GM23338 (cell line): ENCODE data around the gene SMNDC1. TPM values are rescaled to one million over a fixed set of nuclear protein-coding genes. Genes with fewer than 3 reads are reported as not detected.

Experiments used
- ATAC-seq: fragments of 200-7000 bp; cut with Tn5 transposase; 3 replicates; pipeline ENCODE4 v1.9.1; 2020
- DNase-seq: peaks from one replicate; pipeline ENCODE4 v3.0.0-alpha.2; 2015; ENCODE audit warnings: low spot score
- H2AFZ ChIP-seq: fragments of 200-600 bp; sonication (generic); 2 replicates; pipeline ENCODE4 v1.8.0; 2016; ENCODE audit warnings: antibody characterized with exemption, mild to moderate bottlenecking, moderate library complexity
- H3F3A ChIP-seq: fragments of 200-600 bp; sonication (generic); replicated peaks from 2 replicates; pipeline ENCODE4 v1.8.0; 2017; ENCODE audit warnings: antibody characterized with exemption, mixed run types, low read depth
- H3K27ac ChIP-seq: fragments of 200-600 bp; sonication (generic); 2 replicates; pipeline ENCODE4 v1.6.1; 2016; ENCODE audit warnings: low read depth
- H3K27me3 ChIP-seq: fragments of 200-600 bp; sonication (generic); 2 replicates; pipeline ENCODE4 v1.8.0; 2016; ENCODE audit warnings: mild to moderate bottlenecking, mixed run types, moderate library complexity; ENCODE audit not compliant: insufficient read depth
- H3K36me3 ChIP-seq: fragments of 200-600 bp; sonication (generic); 2 replicates; pipeline ENCODE4 v1.8.0; 2016; ENCODE audit warnings: mild to moderate bottlenecking; ENCODE audit not compliant: insufficient read depth
- H3K4me1 ChIP-seq: fragments of 200-600 bp; sonication (generic); 2 replicates; pipeline ENCODE4 v1.8.0; 2016; ENCODE audit warnings: mild to moderate bottlenecking, moderate library complexity; ENCODE audit not compliant: insufficient read depth
- H3K4me2 ChIP-seq: fragments of 200-600 bp; sonication (generic); 2 replicates; pipeline ENCODE4 v1.7.1; 2017; ENCODE audit warnings: mixed run types
- H3K4me3 ChIP-seq: fragments of 200-600 bp; sonication (generic); 2 replicates; pipeline ENCODE4 v1.6.1; 2016; ENCODE audit warnings: mixed run types
- H3K79me2 ChIP-seq: fragments of 200-600 bp; sonication (generic); replicated peaks from 2 replicates; pipeline ENCODE4 v1.8.0; 2017; ENCODE audit warnings: mild to moderate bottlenecking; ENCODE audit not compliant: insufficient read depth
- H3K9me2 ChIP-seq: fragments of 200-600 bp; sonication (generic); 2 replicates; pipeline ENCODE4 v1.8.0; 2017; ENCODE audit not compliant: insufficient read depth
- H4K20me1 ChIP-seq: fragments of 200-600 bp; sonication (generic); replicated peaks from 2 replicates; pipeline ENCODE4 v1.8.0; 2017; ENCODE audit warnings: mild to moderate bottlenecking; ENCODE audit not compliant: insufficient read depth
- H3K27ac Mint-ChIP-seq: 2 replicates; pipeline ENCODE4 v1.8.0; 2020; ENCODE audit warnings: inconsistent platforms, mild to moderate bottlenecking, moderate library complexity, mixed read lengths
- H3K27me3 Mint-ChIP-seq: 3 replicates; pipeline ENCODE4 v1.8.0; 2022; ENCODE audit warnings: low read depth, mild to moderate bottlenecking, moderate library complexity, mixed read lengths, inconsistent platforms; ENCODE audit not compliant: insufficient read depth, poor library complexity
- H3K36me3 Mint-ChIP-seq: 3 replicates; pipeline ENCODE4 v1.8.0; 2021; ENCODE audit warnings: low read depth, mild to moderate bottlenecking, inconsistent platforms, moderate library complexity, mixed read lengths
- H3K4me1 Mint-ChIP-seq: 3 replicates; pipeline ENCODE4 v1.8.0; 2020; ENCODE audit warnings: mild to moderate bottlenecking, inconsistent platforms, mixed read lengths
- H3K4me3 Mint-ChIP-seq: 3 replicates; pipeline ENCODE4 v1.8.0; 2021; ENCODE audit warnings: moderate library complexity, mild to moderate bottlenecking, inconsistent platforms, mixed read lengths
- H3K9me3 Mint-ChIP-seq: 3 replicates; pipeline ENCODE4 v1.8.0; 2020; ENCODE audit warnings: moderate library complexity, mild to moderate bottlenecking, inconsistent platforms, mixed read lengths
- CREB1 ChIP-seq: fragments of 250-450 bp; sonication (Bioruptor Pico); IDR thresholded peaks from 2 replicates; pipeline ENCODE4 v1.5.0; 2020; ENCODE audit warnings: low read depth, mild to moderate bottlenecking, moderate library complexity
- ETS1 ChIP-seq: IDR thresholded peaks from 2 replicates; pipeline ENCODE4 v1.6.1; 2016; ENCODE audit warnings: antibody characterized with exemption
- EZH2 ChIP-seq: fragments of 200-600 bp; sonication (generic); IDR thresholded peaks from one replicate; pipeline ENCODE4 v1.8.0; 2017; ENCODE audit warnings: antibody characterized with exemption, mild to moderate bottlenecking, low read depth; ENCODE audit not compliant: unreplicated experiment
- EZH2phosphoT487 ChIP-seq: fragments of 200-600 bp; sonication (generic); IDR thresholded peaks from one replicate; pipeline ENCODE4 v1.8.1; 2018; ENCODE audit warnings: antibody characterized with exemption; ENCODE audit not compliant: unreplicated experiment
- JUNB ChIP-seq: IDR thresholded peaks from one replicate; pipeline ENCODE4 v1.6.1; 2016; ENCODE audit warnings: antibody characterized with exemption; ENCODE audit not compliant: unreplicated experiment
- NANOG ChIP-seq: IDR thresholded peaks from 2 replicates; pipeline ENCODE4 v1.6.1; 2016; ENCODE audit warnings: antibody characterized with exemption, borderline replicate concordance
- POLR2AphosphoS5 ChIP-seq: IDR thresholded peaks from 2 replicates; pipeline ENCODE4 v1.6.1; 2016; ENCODE audit warnings: antibody characterized with exemption, low read depth
- REST ChIP-seq: IDR thresholded peaks from one replicate; pipeline ENCODE4 v1.6.1; 2018; ENCODE audit warnings: antibody characterized with exemption; ENCODE audit not compliant: unreplicated experiment
- STAT1 ChIP-seq: IDR thresholded peaks from one replicate; pipeline ENCODE4 v1.6.1; 2016; ENCODE audit warnings: antibody characterized with exemption; ENCODE audit not compliant: unreplicated experiment
- ZNF114 ChIP-seq: fragments of 250-450 bp; sonication (Bioruptor Pico); IDR thresholded peaks from 2 replicates; pipeline ENCODE4 v1.5.0; 2020; ENCODE audit warnings: mild to moderate bottlenecking, moderate library complexity
- ZNF331 ChIP-seq: fragments of 250-450 bp; sonication (Bioruptor Pico); IDR thresholded peaks from 2 replicates; pipeline ENCODE4 v1.5.0; 2020; ENCODE audit warnings: low read depth, mild to moderate bottlenecking, moderate library complexity
- polyA plus RNA-seq: library from polyadenylated mRNA; unstranded; fragments of >200 nt; fragmentation: Nextera tagmentation; extraction: Ambion mirVana; gene quantifications from 2 replicates; pipeline ENCODE4 v1.2.1, GENCODE V29; 2016
- total RNA-seq: library from RNA; depleted of rRNA; stranded (reverse); fragments of >200 nt; shearing (Covaris generic); gene quantifications from 2 replicates; pipeline ENCODE4 v1.2.3, GENCODE V29; 2014
- TF ChIP-seq, protein P1 (sequence below): fragments of 250-450 bp; sonication (Bioruptor Pico); IDR thresholded peaks from 2 replicates; pipeline ENCODE4 v1.5.0; 2020; ENCODE audit warnings: mild to moderate bottlenecking, moderate library complexity
- TF ChIP-seq, protein P2 (sequence below), 2 experiments: fragments of 200-600 bp in 1 of 2; sonication (generic) in 1 of 2; conservative IDR thresholded peaks; 2 replicates each; pipeline versions ENCODE4 v1.5.1 to v1.6.1; 2016 to 2017; ENCODE audit warnings: antibody characterized with exemption in 2 of 2, low read depth in 2 of 2, mild to moderate bottlenecking in 2 of 2, moderate library complexity in 1 of 2

The SMNDC1 gene
- total and polyA plus RNA-seq, 2 experiments from 2014 or later: 28.4 to 45.1 TPM

GRCh38 chr10:110313674-110314073 lies 9.0 kb upstream of the SMNDC1 start:
- H3K27me3 Mint-ChIP-seq: no peaks in the 10 kb centered on the region

More at GRCh38 chr10:110313674-110314073, 9.0 kb upstream of the SMNDC1 start:
- Histone ChIP-seq H3K4me1 (peaks cover 5% of the 10 kb centered on the region; the same call in 1 of the 2 replicates), H2AFZ (no peak overlapping the region), H3K27me3 (no peaks in the 10 kb centered on the region), H3F3A (no peaks in the 10 kb centered on the region), H3K27ac (no peak overlapping the region), H3K36me3 (no peaks in the 10 kb centered on the region), H3K79me2 (no peaks in the 10 kb centered on the region), H4K20me1 (no peaks in the 10 kb centered on the region), H3K4me3 (no peak overlapping the region), H3K9me2 (no peaks in the 10 kb centered on the region), H3K4me2 (no peak overlapping the region)
- peaks cover 16% of the 10 kb centered on the region for H3K4me1 Mint-ChIP-seq
- H3K9me3 Mint-ChIP-seq: no peaks in the 10 kb centered on the region
- no peaks in the 10 kb centered on the region for H3K36me3 Mint-ChIP-seq
- DNase-seq: no peak
- no peak overlapping the region for H3K4me3 Mint-ChIP-seq
- H3K27ac Mint-ChIP-seq: no peak overlapping the region
- TF ChIP-seq, protein P1, sequence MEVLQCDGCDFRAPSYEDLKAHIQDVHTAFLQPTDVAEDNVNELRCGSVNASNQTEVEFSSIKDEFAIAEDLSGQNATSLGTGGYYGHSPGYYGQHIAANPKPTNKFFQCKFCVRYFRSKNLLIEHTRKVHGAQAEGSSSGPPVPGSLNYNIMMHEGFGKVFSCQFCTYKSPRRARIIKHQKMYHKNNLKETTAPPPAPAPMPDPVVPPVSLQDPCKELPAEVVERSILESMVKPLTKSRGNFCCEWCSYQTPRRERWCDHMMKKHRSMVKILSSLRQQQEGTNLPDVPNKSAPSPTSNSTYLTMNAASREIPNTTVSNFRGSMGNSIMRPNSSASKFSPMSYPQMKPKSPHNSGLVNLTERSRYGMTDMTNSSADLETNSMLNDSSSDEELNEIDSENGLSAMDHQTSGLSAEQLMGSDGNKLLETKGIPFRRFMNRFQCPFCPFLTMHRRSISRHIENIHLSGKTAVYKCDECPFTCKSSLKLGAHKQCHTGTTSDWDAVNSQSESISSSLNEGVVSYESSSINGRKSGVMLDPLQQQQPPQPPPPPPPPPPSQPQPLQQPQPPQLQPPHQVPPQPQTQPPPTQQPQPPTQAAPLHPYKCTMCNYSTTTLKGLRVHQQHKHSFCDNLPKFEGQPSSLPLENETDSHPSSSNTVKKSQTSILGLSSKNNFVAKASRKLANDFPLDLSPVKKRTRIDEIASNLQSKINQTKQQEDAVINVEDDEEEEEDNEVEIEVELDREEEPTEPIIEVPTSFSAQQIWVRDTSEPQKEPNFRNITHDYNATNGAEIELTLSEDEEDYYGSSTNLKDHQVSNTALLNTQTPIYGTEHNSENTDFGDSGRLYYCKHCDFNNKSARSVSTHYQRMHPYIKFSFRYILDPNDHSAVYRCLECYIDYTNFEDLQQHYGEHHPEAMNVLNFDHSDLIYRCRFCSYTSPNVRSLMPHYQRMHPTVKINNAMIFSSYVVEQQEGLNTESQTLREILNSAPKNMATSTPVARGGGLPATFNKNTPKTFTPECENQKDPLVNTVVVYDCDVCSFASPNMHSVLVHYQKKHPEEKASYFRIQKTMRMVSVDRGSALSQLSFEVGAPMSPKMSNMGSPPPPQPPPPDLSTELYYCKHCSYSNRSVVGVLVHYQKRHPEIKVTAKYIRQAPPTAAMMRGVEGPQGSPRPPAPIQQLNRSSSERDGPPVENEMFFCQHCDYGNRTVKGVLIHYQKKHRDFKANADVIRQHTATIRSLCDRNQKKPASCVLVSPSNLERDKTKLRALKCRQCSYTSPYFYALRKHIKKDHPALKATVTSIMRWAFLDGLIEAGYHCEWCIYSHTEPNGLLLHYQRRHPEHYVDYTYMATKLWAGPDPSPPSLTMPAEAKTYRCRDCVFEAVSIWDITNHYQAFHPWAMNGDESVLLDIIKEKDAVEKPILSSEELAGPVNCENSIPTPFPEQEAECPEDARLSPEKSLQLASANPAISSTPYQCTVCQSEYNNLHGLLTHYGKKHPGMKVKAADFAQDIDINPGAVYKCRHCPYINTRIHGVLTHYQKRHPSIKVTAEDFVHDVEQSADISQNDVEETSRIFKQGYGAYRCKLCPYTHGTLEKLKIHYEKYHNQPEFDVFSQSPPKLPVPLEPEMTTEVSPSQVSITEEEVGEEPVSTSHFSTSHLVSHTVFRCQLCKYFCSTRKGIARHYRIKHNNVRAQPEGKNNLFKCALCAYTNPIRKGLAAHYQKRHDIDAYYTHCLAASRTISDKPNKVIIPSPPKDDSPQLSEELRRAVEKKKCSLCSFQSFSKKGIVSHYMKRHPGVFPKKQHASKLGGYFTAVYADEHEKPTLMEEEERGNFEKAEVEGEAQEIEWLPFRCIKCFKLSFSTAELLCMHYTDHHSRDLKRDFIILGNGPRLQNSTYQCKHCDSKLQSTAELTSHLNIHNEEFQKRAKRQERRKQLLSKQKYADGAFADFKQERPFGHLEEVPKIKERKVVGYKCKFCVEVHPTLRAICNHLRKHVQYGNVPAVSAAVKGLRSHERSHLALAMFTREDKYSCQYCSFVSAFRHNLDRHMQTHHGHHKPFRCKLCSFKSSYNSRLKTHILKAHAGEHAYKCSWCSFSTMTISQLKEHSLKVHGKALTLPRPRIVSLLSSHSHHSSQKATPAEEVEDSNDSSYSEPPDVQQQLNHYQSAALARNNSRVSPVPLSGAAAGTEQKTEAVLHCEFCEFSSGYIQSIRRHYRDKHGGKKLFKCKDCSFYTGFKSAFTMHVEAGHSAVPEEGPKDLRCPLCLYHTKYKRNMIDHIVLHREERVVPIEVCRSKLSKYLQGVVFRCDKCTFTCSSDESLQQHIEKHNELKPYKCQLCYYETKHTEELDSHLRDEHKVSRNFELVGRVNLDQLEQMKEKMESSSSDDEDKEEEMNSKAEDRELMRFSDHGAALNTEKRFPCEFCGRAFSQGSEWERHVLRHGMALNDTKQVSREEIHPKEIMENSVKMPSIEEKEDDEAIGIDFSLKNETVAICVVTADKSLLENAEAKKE: no peak
- TF ChIP-seq ETS1: no peak
- TF ChIP-seq JUNB: no peak
- TF ChIP-seq, protein P2, sequence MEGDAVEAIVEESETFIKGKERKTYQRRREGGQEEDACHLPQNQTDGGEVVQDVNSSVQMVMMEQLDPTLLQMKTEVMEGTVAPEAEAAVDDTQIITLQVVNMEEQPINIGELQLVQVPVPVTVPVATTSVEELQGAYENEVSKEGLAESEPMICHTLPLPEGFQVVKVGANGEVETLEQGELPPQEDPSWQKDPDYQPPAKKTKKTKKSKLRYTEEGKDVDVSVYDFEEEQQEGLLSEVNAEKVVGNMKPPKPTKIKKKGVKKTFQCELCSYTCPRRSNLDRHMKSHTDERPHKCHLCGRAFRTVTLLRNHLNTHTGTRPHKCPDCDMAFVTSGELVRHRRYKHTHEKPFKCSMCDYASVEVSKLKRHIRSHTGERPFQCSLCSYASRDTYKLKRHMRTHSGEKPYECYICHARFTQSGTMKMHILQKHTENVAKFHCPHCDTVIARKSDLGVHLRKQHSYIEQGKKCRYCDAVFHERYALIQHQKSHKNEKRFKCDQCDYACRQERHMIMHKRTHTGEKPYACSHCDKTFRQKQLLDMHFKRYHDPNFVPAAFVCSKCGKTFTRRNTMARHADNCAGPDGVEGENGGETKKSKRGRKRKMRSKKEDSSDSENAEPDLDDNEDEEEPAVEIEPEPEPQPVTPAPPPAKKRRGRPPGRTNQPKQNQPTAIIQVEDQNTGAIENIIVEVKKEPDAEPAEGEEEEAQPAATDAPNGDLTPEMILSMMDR (conservative IDR thresholded peaks at IDR 0.05; ENCODE audit: low read depth in 2 of 2): no peak
- no peak for TF ChIP-seq CREB1 (CRISPR knock-in tag)
- TF ChIP-seq ZNF331 (CRISPR knock-in tag): no peak
- no peak for TF ChIP-seq POLR2AphosphoS5
- no peak for TF ChIP-seq NANOG
- no peak for TF ChIP-seq ZNF114 (CRISPR knock-in tag)
- no peak for TF ChIP-seq EZH2phosphoT487
- no peak for TF ChIP-seq STAT1
- no peak for TF ChIP-seq EZH2
- no peak for TF ChIP-seq REST
- ATAC-seq: no peak
